NOMO-1 treated with dmso at 0.1 percent for 144 hours (cell line): Measurements from ENCODE around the gene ZNF23.
"Not testable (repeated sequence)": the region's sequence is repeated elsewhere in the genome, so short reads cannot be mapped to it uniquely, and the experiment has no call there.

Experiments
- DNase-seq: peaks from one replicate; lab custom pipeline; 2025; ENCODE audit not compliant: unreplicated experiment; lab: John Stamatoyannopoulos, UW

ZNF23 gene

GRCh38 chr16:71461686-71462648 lies at the start of gene ZNF23:
Gene ZNF23, minus strand, starts transcription at chr16:71462247. Its CDS starts 5,451 bp downstream, at chr16:71456796.
- DNase-seq, result peak; percentile 34

DNA sequence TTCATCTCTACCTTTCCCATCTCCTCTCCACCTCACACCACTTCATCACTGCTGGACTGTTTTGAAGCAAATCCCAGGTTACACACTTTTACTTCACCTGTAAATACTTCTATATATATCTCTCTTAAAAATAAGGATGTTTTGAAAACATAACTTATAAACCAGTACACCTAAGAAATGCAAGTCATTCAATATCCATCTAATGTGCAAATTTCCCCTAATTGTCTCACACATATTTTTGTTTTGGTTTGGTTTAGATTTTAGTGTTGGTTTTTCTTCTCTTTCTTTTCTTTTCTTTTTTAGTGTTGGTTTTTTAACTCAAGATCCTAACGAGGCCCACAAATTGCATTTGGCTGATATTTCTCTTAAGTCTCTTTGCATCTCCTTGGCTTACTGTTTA lies 45.0 kb upstream of the ZNF23 start:
- no peak for DNase-seq

DNA sequence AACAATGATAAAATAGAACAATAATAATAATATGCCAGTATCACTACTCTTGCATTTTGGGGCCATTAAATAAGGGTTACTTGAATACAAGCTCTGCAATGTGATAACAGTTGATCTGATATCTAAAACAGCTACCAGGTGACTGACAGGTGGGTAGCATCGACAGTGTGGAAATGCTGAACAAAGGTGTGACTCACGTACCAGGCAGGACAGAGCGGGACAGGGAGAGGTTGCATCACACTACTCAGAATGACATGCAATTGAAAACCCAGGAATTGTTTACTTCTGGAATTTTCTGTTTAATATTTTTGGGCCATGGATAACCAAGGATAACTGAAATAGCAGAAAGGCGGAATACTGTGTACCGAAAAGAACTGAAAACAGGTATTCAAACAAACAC lies 42.9 kb upstream of the ZNF23 start:
- no peak for DNase-seq

- DNase-seq, result not testable (repeated sequence)
Observed at GRCh38 chr16:71504051-71504450, 42.0 kb upstream of the ZNF23 start.

DNA sequence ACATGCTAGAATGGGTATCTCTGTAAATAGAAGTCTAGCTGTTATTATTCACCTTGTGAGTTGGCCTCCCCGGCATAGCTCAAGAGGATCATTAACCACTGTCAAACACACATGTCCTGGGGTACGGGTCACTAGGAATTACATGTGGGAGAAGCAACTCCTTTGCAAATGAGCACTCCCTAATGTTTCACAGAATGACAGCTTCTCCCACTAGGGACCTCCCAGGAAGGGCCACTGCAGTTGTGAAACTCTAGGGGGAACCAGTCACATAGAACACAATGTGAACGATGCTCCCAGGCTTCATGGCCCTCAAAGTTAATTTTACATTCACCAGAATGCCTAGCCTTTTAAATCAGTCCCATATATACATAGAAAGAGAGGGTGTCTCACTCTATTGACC lies 39.5 kb upstream of the ZNF23 start:
- DNase-seq, result no peak

GRCh38 chr16:71500964-71501363 lies 38.9 kb upstream of the ZNF23 start:
- no peak for DNase-seq

DNA sequence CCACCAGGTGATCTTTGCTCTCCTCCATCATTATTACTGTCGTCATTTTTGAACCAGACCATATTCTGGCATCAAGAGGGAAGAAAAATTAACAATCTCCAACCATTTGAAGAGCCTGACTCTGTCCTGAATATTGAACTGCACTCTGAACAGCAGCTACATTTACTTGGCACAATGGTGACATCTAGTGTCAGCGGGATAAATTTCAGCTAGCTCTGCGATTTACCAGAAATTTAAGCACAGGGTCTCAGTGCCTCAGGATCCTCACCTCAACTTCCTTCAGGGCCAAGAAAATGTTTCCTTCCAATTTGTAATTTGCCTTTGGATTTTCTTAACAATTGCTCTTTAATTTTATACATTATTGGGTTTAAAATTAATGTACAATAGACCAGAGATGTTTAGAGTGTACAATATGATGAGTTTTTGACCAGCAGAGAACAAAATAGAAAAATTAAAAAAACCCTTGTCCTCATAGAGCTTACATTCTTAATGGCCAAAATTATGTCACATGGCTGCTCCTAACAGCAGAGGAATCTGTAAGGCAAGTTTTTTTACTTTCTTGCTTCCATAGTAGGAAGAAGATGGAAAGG lies 37.8 kb upstream of the ZNF23 start:
- DNase-seq, result peak; percentile 10

- DNase-seq, result no peak
Observed at GRCh38 chr16:71498031-71498430, 36.0 kb upstream of the ZNF23 start.

GRCh38 chr16:71493213-71493612 lies 31.2 kb upstream of the ZNF23 start:
- no peak for DNase-seq

GRCh38 chr16:71492786-71493185 lies 30.7 kb upstream of the ZNF23 start:
- no peak for DNase-seq

DNA sequence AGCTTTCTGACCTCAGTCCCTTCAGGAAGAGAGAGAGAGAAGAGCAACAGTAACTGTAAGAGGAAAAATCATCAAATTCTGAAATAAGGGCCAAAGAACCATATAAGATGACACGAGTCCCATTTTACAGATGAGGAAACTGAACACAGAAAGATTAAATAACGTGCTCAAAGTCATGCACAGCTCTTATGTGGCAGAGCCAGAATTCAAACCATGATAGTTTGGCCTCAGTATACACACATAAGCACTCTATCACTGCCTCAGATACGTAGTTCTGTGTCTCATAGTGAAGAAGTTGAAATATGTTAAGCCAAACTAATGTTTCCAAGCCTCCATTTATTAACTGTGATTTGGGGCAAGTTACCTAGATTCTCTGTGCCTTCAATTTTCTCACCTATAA lies 29.0 kb upstream of the ZNF23 start:
- no peak for DNase-seq

DNA sequence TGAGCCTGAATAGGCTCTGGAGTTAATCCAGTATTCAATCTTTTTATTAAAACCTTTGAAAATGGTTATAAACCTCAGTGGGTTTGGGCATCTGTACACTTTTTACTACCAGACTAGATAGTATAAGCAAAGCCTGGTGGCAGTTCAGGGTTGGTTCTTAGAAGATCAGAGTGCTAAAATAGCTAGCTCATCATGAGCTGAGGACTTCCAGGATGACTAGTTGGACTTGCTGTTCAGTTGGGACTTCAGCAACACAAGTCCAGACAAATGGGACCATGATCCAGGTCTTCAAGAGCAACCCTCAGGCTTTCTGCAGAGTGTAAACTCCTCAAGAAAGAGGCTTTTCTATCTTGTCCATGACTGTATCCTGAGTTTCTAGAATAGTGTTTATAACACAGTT lies 28.3 kb upstream of the ZNF23 start:
- DNase-seq, result no peak

GRCh38 chr16:71489122-71489521 lies 27.1 kb upstream of the ZNF23 start, which contains the start of gene ZNF19:
Gene ZNF19, minus strand, starts transcription at chr16:71489324. Its CDS starts 7,210 bp downstream, at chr16:71482114.
- DNase-seq, result no peak

GRCh38 chr16:71484006-71484893 lies 22.2 kb upstream of the ZNF23 start:
- DNase-seq, result peak; percentile 80

DNA sequence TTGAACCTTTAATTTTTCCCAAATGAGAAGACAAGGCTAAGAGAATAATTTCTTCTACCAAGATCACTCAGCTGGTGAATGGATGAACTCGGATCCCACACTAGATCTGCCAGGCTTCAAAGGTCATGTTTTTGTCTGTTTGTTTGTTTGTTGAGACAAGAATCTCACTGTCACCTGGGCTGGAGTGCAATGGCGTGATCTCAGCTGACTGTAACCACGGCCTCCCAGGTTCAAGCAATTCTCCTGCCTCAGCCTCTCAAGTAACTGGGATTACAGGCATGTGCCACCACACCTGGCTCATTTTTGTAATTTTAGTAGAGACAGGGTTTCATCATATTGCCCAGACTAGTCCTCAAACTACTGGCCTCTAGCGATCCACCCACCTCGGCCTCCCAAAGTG lies 20.5 kb upstream of the ZNF23 start:
- DNase-seq, result no peak

GRCh38 chr16:71480956-71481355 lies 18.9 kb upstream of the ZNF23 start:
- no peak for DNase-seq

DNA sequence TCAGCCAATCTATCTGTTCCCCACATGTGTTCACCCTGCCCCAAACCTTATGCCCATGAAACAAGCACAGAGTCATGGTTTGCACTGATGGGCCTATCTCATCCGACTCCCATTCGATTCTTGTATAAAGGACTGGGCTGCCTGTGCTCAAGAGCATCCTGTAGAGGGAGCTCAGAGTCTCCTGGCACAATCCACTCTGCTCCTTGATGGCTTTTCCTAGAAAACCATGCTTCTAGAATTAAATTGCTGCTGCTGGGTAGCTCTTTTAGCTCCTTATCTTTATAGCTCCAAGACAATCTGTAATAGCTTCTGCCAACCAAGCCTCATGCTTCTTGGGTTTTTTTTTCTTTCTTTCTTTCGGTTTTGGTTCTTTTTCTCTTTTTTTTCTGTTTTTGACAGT lies 17.4 kb upstream of the ZNF23 start:
- no peak for DNase-seq

GRCh38 chr16:71476457-71477124 lies 14.5 kb upstream of the ZNF23 start:
- no peak for DNase-seq

- no peak for DNase-seq
Observed at GRCh38 chr16:71474864-71475263, 12.8 kb upstream of the ZNF23 start.

- DNase-seq, result no peak
Observed at GRCh38 chr16:71473891-71474290, 11.8 kb upstream of the ZNF23 start.

DNA sequence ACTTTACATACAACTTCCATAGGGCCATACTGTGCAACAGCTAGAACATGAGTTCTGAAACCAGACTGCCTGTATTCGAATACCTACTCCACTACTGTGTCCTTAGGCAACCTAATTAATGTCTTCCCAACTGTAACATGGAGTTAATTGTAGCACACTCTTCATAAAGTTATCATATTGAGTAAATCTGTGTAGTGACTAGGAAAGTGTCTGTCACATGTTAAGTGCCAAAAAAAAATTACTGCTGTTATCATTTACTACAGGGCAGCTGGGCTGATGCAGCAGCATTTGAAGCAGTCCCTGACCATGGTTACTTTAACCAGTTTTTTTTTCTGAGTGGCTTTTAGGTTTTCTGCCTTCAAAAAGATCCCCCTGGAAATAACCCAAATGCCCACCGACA lies 10.9 kb upstream of the ZNF23 start:
- DNase-seq, result no peak
